HG03432 (cell line): ENCODE data around the gene KRTAP10-7.
"Not testable (repeated sequence)": the region's sequence is repeated elsewhere in the genome, so short reads cannot be mapped to it uniquely, and the experiment has no call there.

Experiments
- ATAC-seq: cut with Tn5 transposase; IDR thresholded peaks from one replicate; pipeline ENCODE4 v1.9.1; 2021; ENCODE audit warnings: mild to moderate bottlenecking, moderate library complexity; ENCODE audit not compliant: unreplicated experiment

The KRTAP10-7 gene

GRCh38 chr21:44571296-44571695 is 29.1 kb upstream of the KRTAP10-7 start:
- ATAC-seq, result no peak

- no peak for ATAC-seq
These were observed 28.3 kb upstream of the KRTAP10-7 start for GRCh38 chr21:44571844-44572782.

- no peak for ATAC-seq
These were observed 27.3 kb upstream of the KRTAP10-7 start for GRCh38 chr21:44572959-44573583.

GRCh38 chr21:44573630-44574456 is 26.6 kb upstream of the KRTAP10-7 start, which contains the start of gene KRTAP10-4:
KRTAP10-4 (plus strand) TSS chr21:44573729; CDS start chr21:44573759, 30 bp downstream.
- not testable (repeated sequence) for ATAC-seq

- no peak for ATAC-seq
These were observed 25.7 kb upstream of the KRTAP10-7 start for GRCh38 chr21:44574457-44575306.

GRCh38 chr21:44575307-44576024 is 24.9 kb upstream of the KRTAP10-7 start:
- no peak for ATAC-seq

GRCh38 chr21:44576025-44576420 is 24.4 kb upstream of the KRTAP10-7 start:
- ATAC-seq, result no peak

- ATAC-seq, result no peak
These were observed 21.9 kb upstream of the KRTAP10-7 start for GRCh38 chr21:44578371-44579055.

GRCh38 chr21:44579056-44579832 is 21.2 kb upstream of the KRTAP10-7 start:
- no peak for ATAC-seq

GRCh38 chr21:44579833-44580144 is 20.6 kb upstream of the KRTAP10-7 start:
- no peak for ATAC-seq

- ATAC-seq, result not testable (repeated sequence)
These were observed 20.1 kb upstream of the KRTAP10-7 start, which contains the start of gene KRTAP10-5 for GRCh38 chr21:44580231-44580821. KRTAP10-5 (minus strand) TSS chr21:44580604; CDS start chr21:44580578, 26 bp downstream.

GRCh38 chr21:44581158-44581557 is 19.2 kb upstream of the KRTAP10-7 start:
- ATAC-seq, result no peak

GRCh38 chr21:44582055-44582454 is 18.3 kb upstream of the KRTAP10-7 start:
- ATAC-seq, result no peak

GRCh38 chr21:44583089-44583799 is 17.2 kb upstream of the KRTAP10-7 start:
- ATAC-seq, result no peak

- no peak for ATAC-seq
These were observed 16.6 kb upstream of the KRTAP10-7 start for GRCh38 chr21:44583800-44584147.

- no peak for ATAC-seq
These were observed 14.5 kb upstream of the KRTAP10-7 start for GRCh38 chr21:44585892-44586291.

- ATAC-seq, result no peak
These were observed 11.3 kb upstream of the KRTAP10-7 start for GRCh38 chr21:44589094-44589493.
